Prostate gland (tissue), 2 donors: ENCODE data around the gene PCSK4. TPM values are rescaled to one million over a fixed set of nuclear protein-coding genes. Genes with fewer than 3 reads are reported as not detected.

ENCODE experiments used
- DNase-seq: peaks from one replicate; pipeline ENCODE4 v3.0.0-alpha.2; 2019; ENCODE audit warnings: low spot score
- H3K27ac ChIP-seq, 2 donors: fragments of 200-600 bp; sonication (generic); 2 replicates each; pipeline ENCODE4 v1.5.1; 2017 to 2019
- H3K27me3 ChIP-seq: fragments of 200-600 bp; sonication (generic); replicated peaks from 2 replicates; pipeline ENCODE4 v1.5.1; 2019; ENCODE audit not compliant: insufficient read depth
- H3K36me3 ChIP-seq, 2 donors: fragments of 200-600 bp; sonication (generic); 1 replicate in 1 of 2; 2 replicates in 1 of 2; pipeline versions ENCODE4 v1.5.1 to v1.8.1; 2017 to 2019
- H3K4me1 ChIP-seq: fragments of 200-600 bp; sonication (generic); replicated peaks from 2 replicates; pipeline ENCODE4 v1.5.1; 2019
- H3K4me3 ChIP-seq, 2 donors: fragments of 200-600 bp; sonication (generic); 2 replicates each; pipeline ENCODE4 v1.5.1; 2017 to 2019
- H3K9me3 ChIP-seq: fragments of 200-600 bp; sonication (generic); 2 replicates; pipeline ENCODE4 v1.5.1; 2017
- CTCF ChIP-seq, 4 experiments: fragments of 200-600 bp in 2 of 4; fragments of 450-650 bp in 2 of 4; sonication (generic) in 2 of 4; IDR thresholded peaks; 1 replicate in 3 of 4; 2 replicates in 1 of 4; pipeline ENCODE4 v1.5.1; 2016 to 2019; ENCODE audit warnings: antibody characterized with exemption in 4 of 4, mild to moderate bottlenecking in 2 of 4, moderate library complexity in 2 of 4
- POLR2A ChIP-seq: fragments of 450-650 bp; IDR thresholded peaks from one replicate; pipeline ENCODE4 v1.6.1; 2016; ENCODE audit warnings: antibody characterized with exemption, mild to moderate bottlenecking
- POLR2AphosphoS5 ChIP-seq: sonication (generic); formaldehyde crosslinking; IDR thresholded peaks from one replicate; pipeline ENCODE4 v1.6.1; 2017; ENCODE audit warnings: antibody characterized with exemption
- WGBS: methylation state at CpG from one replicate; pipeline ENCODE4 v1.1.5; 2018; 5-methylcytosine and 5-hydroxymethylcytosine counted together
- intact Hi-C: fragments of 100-400 bp; cut with DNase I; formaldehyde crosslinking; loops from one replicate; pipeline ENCODE4 v1.14.2; 2022
- total RNA-seq, 2 donors: library from RNA; depleted of rRNA; stranded (reverse); fragments of >200 nt; gene quantifications; one replicate each; pipeline ENCODE4 v1.1.0, GENCODE V29; 2016

Gene PCSK4
- total RNA-seq, 2 donors from 2014 or later: 8.1 to 22.9 TPM

GRCh38 chr19:1450735-1451731, 39.1 kb downstream of the PCSK4 start:
- H3K36me3 ChIP-seq: no peaks in the 10 kb centered on the region
- TF ChIP-seq POLR2A (no peak), CTCF (IDR thresholded peaks at IDR 0.05) (no peak), POLR2AphosphoS5 (no peak)
- DNase-seq: no peak
- H3K27me3 ChIP-seq: peaks cover 62% of the 10 kb centered on the region
- H3K4me3 ChIP-seq: no peak overlapping the region
- H3K4me1 ChIP-seq: peaks cover 4% of the 10 kb centered on the region
- H3K27ac ChIP-seq: no peak overlapping the region
- WGBS: 54% methylated on average over 22 of the region's 22 CpGs
- intact Hi-C loops: no loop called here
- no peaks in the 10 kb centered on the region for H3K9me3 ChIP-seq

DNA sequence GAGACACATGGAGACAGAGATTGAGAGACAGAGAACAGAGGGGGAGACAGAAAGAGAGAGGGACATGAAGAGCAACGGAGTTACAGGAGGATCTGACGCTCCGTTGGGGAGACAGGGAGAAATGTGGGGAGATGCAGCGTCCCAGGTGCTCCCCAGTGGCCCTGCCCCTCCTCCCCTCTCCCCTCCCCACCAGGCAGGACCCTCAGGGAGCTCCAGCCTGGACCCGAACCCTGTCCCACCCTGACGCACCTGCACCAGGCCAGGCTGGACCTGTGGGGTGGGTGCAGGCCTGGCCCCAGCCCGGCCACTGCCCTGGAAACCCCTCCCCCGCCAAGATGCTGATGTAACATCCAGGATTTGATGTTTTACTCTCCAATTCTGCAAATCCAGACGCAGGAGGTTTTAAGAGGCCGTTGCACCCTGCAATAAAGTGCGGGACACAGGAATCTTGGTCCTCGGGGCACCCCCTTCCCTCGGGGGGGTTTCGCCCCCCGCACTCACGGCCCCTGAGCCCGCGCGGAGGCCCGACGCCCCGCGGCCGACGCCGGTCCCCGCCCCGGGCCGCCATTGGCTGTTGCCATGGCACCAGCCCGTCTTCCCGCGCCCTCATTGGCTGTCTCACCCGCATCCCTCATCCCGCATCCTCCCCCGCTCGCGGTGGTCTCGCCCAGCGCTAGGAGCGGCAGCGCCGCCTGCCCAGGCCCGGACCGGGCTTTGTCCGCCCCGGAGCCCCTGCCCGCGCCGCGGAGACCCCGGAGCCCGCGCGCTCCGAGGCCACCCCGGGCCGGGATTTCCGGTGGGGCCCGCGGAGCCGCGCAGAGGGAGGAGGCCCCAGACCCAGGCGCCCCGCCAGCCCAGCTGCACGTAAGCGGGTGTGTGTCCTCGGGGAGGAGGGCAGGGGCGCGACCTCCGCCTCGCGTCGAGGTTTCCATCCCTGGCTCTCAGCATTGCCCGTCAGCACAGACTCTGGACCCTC, 40.4 kb downstream of the PCSK4 start, which contains the start of gene APC2:
Gene APC2, plus strand, starts transcription at position 655 of the 976 bp plus-strand sequence. CDS start 2,881 bp downstream, outside the sequence.
- peaks cover 5% of the 10 kb centered on the region for H3K4me1 ChIP-seq
- TF ChIP-seq POLR2AphosphoS5 (no peak), CTCF (IDR thresholded peaks at IDR 0.05) (no peak), POLR2A (no peak)
- H3K27me3 ChIP-seq: peaks cover 57% of the 10 kb centered on the region
- no peak within 1 kb of the TSS for H3K4me3 ChIP-seq
- no peaks in the 10 kb centered on the region for H3K36me3 ChIP-seq
- H3K27ac ChIP-seq: no peak within 1 kb of the TSS
- WGBS: 3% methylated on average over 74 of the region's 74 CpGs
- no peak for DNase-seq
- H3K9me3 ChIP-seq: no peaks in the 10 kb centered on the region
- intact Hi-C loops: no loop called here

DNA sequence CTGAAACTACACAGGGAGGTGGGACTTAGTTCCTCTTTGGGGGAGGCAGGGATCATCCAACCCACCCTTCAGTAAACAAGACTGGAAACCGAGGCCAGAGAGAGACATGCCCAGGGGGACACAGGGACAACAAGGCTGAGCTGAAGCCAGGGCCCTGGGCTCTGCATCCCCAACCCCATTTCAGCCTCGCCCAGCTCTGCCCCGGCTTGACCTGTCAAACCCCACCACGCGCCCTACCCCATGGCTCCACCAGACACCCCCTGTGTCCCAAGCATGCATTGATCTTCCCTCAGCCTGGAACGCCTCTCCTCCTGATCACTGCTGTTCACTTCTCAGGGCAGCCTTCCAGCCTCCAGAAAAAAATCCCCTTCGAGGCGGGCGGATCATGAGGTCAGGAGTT, 42.2 kb downstream of the PCSK4 start:
- H3K4me3 ChIP-seq: no peak overlapping the region
- no peak for DNase-seq
- no peaks in the 10 kb centered on the region for H3K36me3 ChIP-seq
- peaks cover 5% of the 10 kb centered on the region for H3K4me1 ChIP-seq
- intact Hi-C loops: no loop called here
- no peak overlapping the region for H3K27ac ChIP-seq
- TF ChIP-seq POLR2AphosphoS5: no peak
- peaks cover 53% of the 10 kb centered on the region for H3K27me3 ChIP-seq
- WGBS: 84% methylated on average over 9 of the region's 9 CpGs
- H3K9me3 ChIP-seq: no peaks in the 10 kb centered on the region

- intact Hi-C loops: no loop called here
- Histone ChIP-seq H3K4me1 (peaks cover 5% of the 10 kb centered on the region), H3K27me3 (peaks cover 50% of the 10 kb centered on the region), H3K9me3 (no peaks in the 10 kb centered on the region), H3K4me3 (no peak overlapping the region), H3K36me3 (no peaks in the 10 kb centered on the region), H3K27ac (no peak overlapping the region)
- TF ChIP-seq CTCF (IDR thresholded peaks at IDR 0.05) (no peak), POLR2AphosphoS5 (no peak), POLR2A (no peak)
- DNase-seq: no peak
- 29% methylated on average over 4 of the region's 4 CpGs for WGBS
Measured at GRCh38 chr19:1447504-1447903, 42.6 kb downstream of the PCSK4 start.
